KOPT-K1 (cell line): ENCODE measurements around the gene SLC2A6.
A peak's percentile ranks its signal among the peaks of the same experiment; 100 is the strongest.

Source experiments
- H3K27ac ChIP-seq: fragments of 200-600 bp; sonication (generic); 2 replicates; pipeline ENCODE4 v1.5.1; 2016; ENCODE audit warnings: antibody characterized with exemption, mild to moderate bottlenecking, low read depth, low read length; ENCODE audit not compliant: poor library complexity, severe bottlenecking
- H3K36me3 ChIP-seq: fragments of 200-600 bp; sonication (generic); 2 replicates; pipeline ENCODE4 v1.5.1; 2017; ENCODE audit warnings: antibody characterized with exemption, mild to moderate bottlenecking, low read length, moderate library complexity; ENCODE audit not compliant: insufficient read depth
- H3K9me3 ChIP-seq: fragments of 200-600 bp; sonication (generic); 2 replicates; pipeline ENCODE4 v1.5.1; 2017; ENCODE audit warnings: antibody characterized with exemption, low read length, mild to moderate bottlenecking; ENCODE audit not compliant: insufficient read depth, poor library complexity, severe bottlenecking

SLC2A6 gene

DNA sequence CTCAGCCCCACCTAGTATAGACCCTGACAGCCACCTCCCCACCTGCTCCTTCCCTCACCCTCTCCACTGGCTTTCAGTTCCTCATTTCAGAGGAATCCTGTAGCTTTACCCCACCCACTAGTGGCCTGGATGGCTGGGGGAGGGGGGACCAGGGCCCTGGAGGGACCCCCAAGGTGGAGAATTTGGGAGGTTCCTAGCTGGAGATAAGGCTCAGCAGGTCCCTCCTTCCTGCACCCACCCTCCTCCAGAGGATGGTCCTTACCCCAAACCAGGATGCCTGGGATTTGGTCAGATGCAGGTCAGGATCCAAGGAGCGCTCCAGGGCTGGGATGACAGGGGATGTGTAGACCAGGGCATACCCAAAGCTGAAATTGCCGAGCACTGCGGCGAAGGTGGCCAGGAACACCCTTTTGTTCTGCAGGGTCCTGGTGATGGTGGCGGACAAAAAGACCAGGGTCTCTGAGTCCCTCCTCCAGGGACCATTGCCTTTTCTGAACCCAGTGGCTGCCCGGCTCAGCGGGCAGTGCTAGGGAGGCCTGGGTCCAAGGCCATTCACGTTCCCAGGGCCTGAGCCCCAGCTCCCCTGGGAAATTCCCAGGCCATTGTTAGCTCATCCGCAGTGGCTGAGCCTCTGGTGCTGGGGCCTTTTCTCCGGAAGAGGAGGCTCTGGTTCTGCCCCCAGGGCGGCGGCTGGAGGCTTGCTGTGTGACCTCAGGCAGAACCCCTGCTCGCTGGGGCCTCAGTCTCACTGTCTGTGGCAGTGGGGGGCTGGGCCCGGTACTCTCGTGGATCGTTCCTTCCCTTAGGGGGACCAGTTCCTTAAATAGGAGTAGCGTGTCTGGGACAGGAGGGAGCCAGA lies 678 bp downstream of the SLC2A6 start:
- no peaks in the 10 kb centered on the region for H3K9me3 ChIP-seq
- no peak overlapping the region for H3K27ac ChIP-seq
- no peaks in the 10 kb centered on the region for H3K36me3 ChIP-seq

GRCh38 chr9:133477461-133477860 lies 1.4 kb downstream of the SLC2A6 start:
- Histone ChIP-seq H3K36me3 (no peaks in the 10 kb centered on the region; the same call in 1 of the 2 replicates), H3K9me3 (no peaks in the 10 kb centered on the region), H3K27ac (no peak overlapping the region)

DNA sequence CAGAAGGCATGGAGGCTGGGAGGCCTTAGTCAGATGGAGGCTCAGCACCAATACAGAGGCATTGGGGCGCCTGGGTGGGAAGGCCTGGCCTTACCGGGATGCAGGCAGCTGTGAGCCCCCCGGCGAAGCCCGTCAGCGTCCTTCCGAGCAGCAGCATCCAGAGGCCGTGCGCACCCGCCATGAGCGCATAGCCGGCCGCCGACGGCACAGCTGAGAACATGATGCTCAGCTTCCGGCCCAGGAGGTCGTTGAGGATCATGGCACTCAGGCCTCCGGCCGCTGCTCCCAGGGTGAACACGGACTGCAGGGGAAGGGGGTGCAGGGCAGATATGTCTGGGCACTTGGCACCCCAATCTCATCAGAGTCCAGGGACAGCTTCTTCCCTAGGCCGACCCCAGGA lies 2.0 kb downstream of the SLC2A6 start:
- Histone ChIP-seq H3K9me3 (no peaks in the 10 kb centered on the region), H3K27ac (no peak overlapping the region), H3K36me3 (no peaks in the 10 kb centered on the region; the same call in 1 of the 2 replicates)

DNA sequence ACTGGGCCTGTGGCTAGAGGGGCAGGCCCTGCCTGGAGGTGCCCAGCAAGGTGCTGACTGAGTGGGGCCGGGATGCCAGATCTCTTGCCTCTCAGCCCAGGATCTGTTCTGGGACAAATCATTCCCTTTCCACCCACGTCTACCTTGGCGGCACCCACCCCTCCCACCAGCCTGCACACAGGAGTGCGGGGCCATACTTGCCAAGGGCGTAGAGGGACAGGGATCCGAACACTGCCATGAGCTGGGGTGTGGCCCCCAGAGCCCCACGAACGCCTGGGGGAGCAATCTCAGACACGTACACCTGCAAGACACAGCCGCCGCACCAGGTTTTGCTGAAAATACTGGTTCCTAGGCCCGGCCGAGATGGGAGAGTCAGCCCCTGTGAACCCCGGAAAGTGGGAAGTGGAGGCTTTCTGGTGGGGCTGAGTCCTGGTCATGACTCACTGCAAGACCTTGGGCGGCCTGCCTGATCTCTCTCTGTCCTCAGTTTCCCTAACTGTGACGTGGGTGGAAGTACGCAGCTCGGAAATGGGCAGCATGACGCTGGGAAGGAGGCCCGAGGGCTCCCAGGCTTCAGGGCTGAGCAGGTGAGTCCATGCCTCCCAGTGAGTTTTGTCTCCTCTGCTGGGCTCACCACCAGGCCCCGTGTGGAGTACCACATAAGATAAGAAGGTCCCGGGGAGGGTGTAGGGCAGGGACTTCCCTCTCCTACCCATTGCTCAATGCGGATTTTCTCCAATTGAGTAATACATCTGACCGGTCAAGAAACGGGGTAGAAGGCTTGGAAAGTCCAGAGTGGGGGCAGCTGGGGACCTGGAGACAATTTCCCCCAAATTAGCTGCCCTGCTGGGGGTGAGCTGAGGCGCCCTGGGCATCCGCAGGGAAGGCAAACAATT lies 2.6 kb downstream of the SLC2A6 start:
- Histone ChIP-seq H3K27ac (peak overlapping the region; percentile 54), H3K9me3 (no peaks in the 10 kb centered on the region), H3K36me3 (no peaks in the 10 kb centered on the region; the same call in 1 of the 2 replicates)

DNA sequence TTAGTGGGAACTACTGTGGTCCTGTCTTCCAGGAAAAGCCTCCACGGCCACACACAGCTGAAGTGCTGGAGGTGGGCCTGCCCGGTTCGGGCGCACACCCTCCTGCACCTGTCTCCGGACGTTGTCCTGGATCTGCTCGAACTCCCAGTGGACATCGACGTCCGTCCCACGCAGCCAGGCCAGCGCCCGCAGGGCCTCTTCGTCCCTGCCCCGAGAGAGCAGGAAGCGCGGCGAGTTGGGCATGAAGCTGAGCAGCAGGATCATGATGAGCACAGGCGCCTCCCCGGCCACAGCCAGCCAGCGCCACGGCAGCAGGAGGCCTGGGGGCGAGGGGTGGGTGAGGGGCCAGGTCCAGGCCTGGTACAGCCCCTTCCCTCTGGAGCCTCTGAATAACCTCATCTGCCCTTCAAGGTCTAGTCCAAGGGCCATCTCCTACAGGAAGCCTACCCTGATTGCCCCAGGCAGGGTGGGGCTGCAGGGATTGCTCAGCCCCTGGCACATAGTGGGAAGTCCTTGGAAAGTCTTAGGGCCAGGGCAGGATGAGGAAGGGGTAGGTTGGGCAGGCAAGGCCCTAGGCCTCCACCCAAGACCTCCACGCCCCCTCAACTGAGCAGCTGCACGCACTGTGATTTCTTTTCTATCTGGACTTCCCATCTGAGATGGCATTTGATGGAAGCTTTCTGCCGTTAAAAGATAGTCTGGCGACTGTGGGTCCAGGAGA lies 3.4 kb downstream of the SLC2A6 start:
- Histone ChIP-seq H3K9me3 (no peaks in the 10 kb centered on the region), H3K36me3 (no peaks in the 10 kb centered on the region; the same call in 1 of the 2 replicates), H3K27ac (peak overlapping the region; percentile 54)

DNA sequence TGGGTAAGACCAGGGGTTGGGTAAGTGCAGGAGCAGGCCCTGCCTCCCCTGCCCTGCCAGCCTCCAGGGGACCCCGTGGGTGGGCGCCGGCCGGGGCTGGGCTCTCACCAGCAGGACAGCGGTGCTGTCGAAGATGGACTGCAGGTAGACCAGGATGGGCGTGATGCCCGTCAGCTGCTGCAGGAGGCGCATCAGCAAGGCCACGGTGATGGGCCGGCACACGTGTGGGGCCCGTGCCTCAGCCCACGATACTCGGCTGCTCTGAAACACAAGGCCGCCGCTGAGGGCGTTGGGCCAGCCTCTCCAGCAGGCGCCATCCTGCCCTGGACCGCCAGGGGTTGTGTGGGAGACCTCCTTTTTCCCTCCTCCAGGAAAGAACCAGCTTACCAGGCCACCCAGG lies 4.0 kb downstream of the SLC2A6 start:
- H3K36me3 ChIP-seq: no peaks in the 10 kb centered on the region; the same call in 1 of the 2 replicates

GRCh38 chr9:133474215-133474614 lies 4.7 kb downstream of the SLC2A6 start:
- Histone ChIP-seq H3K27ac (peak overlapping the region; percentile 54), H3K9me3 (no peaks in the 10 kb centered on the region), H3K36me3 (no peaks in the 10 kb centered on the region; the same call in 1 of the 2 replicates)

More for the DNA sequence above, 4.0 kb downstream of the SLC2A6 start:
- Histone ChIP-seq H3K27ac (peak overlapping the region; percentile 54), H3K9me3 (no peaks in the 10 kb centered on the region)

- peak overlapping the region; percentile 54 for H3K27ac ChIP-seq
- no peaks in the 10 kb centered on the region for H3K9me3 ChIP-seq
- H3K36me3 ChIP-seq: no peaks in the 10 kb centered on the region; the same call in 1 of the 2 replicates
These were observed 5.2 kb downstream of the SLC2A6 start for GRCh38 chr9:133473743-133474142.

GRCh38 chr9:133472753-133473378 lies 6.0 kb downstream of the SLC2A6 start:
- H3K36me3 ChIP-seq: no peaks in the 10 kb centered on the region; the same call in 1 of the 2 replicates

GRCh38 chr9:133472277-133472645 lies 6.6 kb downstream of the SLC2A6 start:
- Histone ChIP-seq H3K27ac (no peak overlapping the region), H3K36me3 (no peaks in the 10 kb centered on the region; the same call in 1 of the 2 replicates)

More at GRCh38 chr9:133472753-133473378, 6.0 kb downstream of the SLC2A6 start:
- H3K27ac ChIP-seq: peak overlapping the region; percentile 54
- no peaks in the 10 kb centered on the region for H3K9me3 ChIP-seq

DNA sequence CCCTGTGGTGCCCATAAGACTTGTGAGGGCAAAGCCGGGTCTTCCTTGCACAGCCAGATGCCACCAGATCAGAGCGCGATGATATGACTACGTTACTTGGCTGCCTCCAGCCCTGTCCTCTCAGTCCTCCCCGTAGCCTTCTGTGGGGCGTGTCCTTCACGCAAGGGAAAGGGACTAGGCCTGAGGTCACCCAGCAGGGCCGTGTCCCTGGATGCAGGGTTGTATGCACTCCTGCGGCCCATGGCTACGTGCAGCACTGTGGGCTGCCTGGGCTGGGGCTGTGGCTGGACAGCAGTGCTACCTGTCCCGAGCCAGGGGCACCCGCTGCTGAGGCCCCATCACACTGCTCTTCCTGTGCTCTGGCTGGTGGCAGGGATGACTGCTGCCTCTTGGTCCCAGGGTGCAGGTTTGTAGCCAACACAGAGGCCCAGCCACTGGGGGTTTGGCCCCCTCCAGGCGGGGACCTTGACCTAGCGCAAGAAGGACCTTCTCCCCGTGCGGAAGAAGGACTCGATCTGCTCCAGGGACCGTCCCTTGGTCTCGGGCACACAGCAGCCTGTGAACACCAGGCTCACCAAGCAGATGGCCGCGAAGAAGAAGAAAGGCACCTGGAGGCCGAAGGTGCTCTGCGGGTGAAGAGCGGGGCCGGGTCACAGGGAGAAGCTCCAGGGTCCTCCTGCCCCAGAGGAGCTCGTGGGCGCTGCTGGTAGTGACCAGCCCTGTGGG lies 7.2 kb downstream of the SLC2A6 start:
- Histone ChIP-seq H3K27ac (no peak overlapping the region), H3K36me3 (no peaks in the 10 kb centered on the region; the same call in 1 of the 2 replicates), H3K9me3 (no peaks in the 10 kb centered on the region)

More at GRCh38 chr9:133472277-133472645, 6.6 kb downstream of the SLC2A6 start:
- H3K9me3 ChIP-seq: no peaks in the 10 kb centered on the region

GRCh38 chr9:133470988-133471387 lies 7.9 kb downstream of the SLC2A6 start:
- no peaks in the 10 kb centered on the region; the same call in 1 of the 2 replicates for H3K36me3 ChIP-seq
- no peak overlapping the region for H3K27ac ChIP-seq
- H3K9me3 ChIP-seq: no peaks in the 10 kb centered on the region

GRCh38 chr9:133470427-133470924 lies 8.4 kb downstream of the SLC2A6 start:
- no peaks in the 10 kb centered on the region; the same call in 1 of the 2 replicates for H3K36me3 ChIP-seq
- H3K9me3 ChIP-seq: no peaks in the 10 kb centered on the region
- no peak overlapping the region for H3K27ac ChIP-seq
